LNCaP clone FGC (cell line): Measurements from ENCODE around the gene CAPSL.

ENCODE experiments used
- DNase-seq: peaks from one replicate; pipeline ENCODE4 v3.0.0-alpha.2; 2011; ENCODE audit warnings: low read depth
- H3K4me3 ChIP-seq: 2 replicates; pipeline ENCODE4 v1.5.1; 2011; ENCODE audit warnings: mild to moderate bottlenecking, low read depth, low read length, control low read depth
- TF ChIP-seq, protein P1 (sequence below): IDR thresholded peaks from 2 replicates; pipeline ENCODE4 v1.5.1; 2012; ENCODE audit warnings: mild to moderate bottlenecking; ENCODE audit not compliant: control insufficient read depth, insufficient read depth; ENCODE audit errors: extremely low read depth

Gene CAPSL

GRCh38 chr5:35884773-35885172, 53.6 kb downstream of the CAPSL start:
- no peak overlapping the region for H3K4me3 ChIP-seq
- TF ChIP-seq, protein P1, sequence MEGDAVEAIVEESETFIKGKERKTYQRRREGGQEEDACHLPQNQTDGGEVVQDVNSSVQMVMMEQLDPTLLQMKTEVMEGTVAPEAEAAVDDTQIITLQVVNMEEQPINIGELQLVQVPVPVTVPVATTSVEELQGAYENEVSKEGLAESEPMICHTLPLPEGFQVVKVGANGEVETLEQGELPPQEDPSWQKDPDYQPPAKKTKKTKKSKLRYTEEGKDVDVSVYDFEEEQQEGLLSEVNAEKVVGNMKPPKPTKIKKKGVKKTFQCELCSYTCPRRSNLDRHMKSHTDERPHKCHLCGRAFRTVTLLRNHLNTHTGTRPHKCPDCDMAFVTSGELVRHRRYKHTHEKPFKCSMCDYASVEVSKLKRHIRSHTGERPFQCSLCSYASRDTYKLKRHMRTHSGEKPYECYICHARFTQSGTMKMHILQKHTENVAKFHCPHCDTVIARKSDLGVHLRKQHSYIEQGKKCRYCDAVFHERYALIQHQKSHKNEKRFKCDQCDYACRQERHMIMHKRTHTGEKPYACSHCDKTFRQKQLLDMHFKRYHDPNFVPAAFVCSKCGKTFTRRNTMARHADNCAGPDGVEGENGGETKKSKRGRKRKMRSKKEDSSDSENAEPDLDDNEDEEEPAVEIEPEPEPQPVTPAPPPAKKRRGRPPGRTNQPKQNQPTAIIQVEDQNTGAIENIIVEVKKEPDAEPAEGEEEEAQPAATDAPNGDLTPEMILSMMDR, result no peak
- DNase-seq, result no peak

DNA sequence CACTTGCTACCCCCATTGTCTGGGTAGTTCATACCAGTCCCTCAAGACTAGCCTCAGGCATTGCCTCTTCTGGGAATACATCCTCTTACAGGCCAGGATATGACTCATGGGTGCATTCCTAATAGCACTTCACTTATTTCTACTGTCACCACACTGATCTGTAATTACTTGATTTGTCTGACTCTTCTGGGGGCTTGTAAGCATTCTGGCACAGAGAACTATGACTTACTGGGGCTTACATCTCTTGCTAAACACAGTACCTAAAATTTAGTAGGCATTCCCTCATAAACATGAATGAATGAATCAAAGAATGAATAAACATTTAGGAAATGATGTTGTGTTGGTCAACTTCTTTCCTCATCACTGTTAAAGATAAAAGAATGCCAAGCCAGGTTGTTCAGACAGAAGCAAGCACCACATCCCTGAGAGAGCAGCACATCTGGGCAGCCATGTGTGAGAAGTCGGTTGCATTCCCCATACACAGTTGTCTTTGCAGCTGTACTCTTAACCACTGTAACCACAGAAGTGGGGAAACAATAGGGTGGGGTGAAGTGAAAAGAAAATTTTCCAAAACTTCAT, 54.1 kb downstream of the CAPSL start:
- DNase-seq, result no peak
- H3K4me3 ChIP-seq, result no peak overlapping the region
- TF ChIP-seq, protein P1, result no peak

GRCh38 chr5:35881758-35882157, 56.7 kb downstream of the CAPSL start:
- TF ChIP-seq, protein P1, result no peak
- no peak for DNase-seq
- no peak overlapping the region for H3K4me3 ChIP-seq

GRCh38 chr5:35880156-35880555, 58.3 kb downstream of the CAPSL start:
- TF ChIP-seq, protein P1, result no peak
- no peak for DNase-seq
- no peak overlapping the region for H3K4me3 ChIP-seq

GRCh38 chr5:35879649-35880048, 58.8 kb downstream of the CAPSL start:
- no peak for DNase-seq
- no peak overlapping the region for H3K4me3 ChIP-seq
- TF ChIP-seq, protein P1, result no peak

DNA sequence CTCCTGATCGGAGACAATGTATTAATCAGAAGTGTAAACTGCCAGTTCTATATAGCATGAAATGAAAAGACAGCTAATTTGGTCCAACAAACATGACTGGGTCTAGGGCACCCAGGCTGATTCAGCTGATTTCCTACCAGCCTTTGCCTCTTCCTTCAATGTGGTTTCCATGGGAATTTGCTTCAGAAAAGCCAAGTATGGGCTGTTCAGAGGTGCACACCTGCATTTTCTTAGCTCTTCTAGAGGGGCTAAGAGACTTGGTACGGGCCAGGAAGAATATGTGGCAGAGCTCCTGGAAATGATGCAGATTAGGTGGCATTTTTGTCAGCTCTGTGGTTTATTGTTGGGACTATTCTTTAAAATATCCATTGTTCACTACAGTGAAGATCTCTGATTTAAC, 59.3 kb downstream of the CAPSL start:
- no peak overlapping the region for H3K4me3 ChIP-seq
- TF ChIP-seq, protein P1, result no peak
- no peak for DNase-seq

DNA sequence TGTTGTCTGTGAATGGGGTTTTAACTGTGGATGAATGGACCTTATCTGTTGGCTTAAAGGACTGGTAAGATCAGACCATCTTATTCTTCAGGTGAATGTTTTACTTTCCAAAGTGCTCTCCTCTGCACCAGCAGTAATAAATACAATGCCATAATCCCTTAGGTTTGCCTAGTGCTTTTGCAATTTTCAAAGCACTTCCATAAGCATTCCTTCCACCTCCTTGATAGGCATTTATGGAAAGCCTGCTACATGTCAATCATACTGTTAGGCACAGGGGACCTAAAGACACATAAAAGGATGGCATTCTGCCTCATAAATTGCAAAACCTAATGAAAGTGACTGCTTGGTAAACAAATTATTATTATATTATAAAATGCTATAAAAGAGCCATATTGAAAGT, 60.3 kb downstream of the CAPSL start:
- TF ChIP-seq, protein P1, result no peak
- no peak overlapping the region for H3K4me3 ChIP-seq
- no peak for DNase-seq
